Measurements from ENCODE around the gene DOC2A. TPM values are rescaled to one million over a fixed set of nuclear protein-coding genes. Genes with fewer than 3 reads are reported as not detected.
A peak's percentile ranks its signal among the peaks of the same experiment; 100 is the strongest.

The DOC2A gene
- total and polyA plus RNA-seq, 2 experiments from 2014 or later = 9.8 to 10.0 TPM

GRCh38 chr16:29977063-29977825 lies 33.6 kb downstream of the DOC2A start:
- Histone ChIP-seq H3K79me2 (replicated peaks; ENCODE audit: insufficient read depth) (peaks cover 37% of the 10 kb centered on the region), H4K20me1 (replicated peaks; ENCODE audit: insufficient read depth) (peaks cover 17% of the 10 kb centered on the region), H3K9me2 (ENCODE audit: insufficient read depth) (peaks cover 4% of the 10 kb centered on the region; the same call in 1 of the 2 replicates), H3K36me3 (ENCODE audit: insufficient read depth) (peaks cover 24% of the 10 kb centered on the region), H2AFZ (no peak overlapping the region), H3K27me3 (ENCODE audit: insufficient read depth) (peaks cover 8% of the 10 kb centered on the region), H3K4me2 (peak overlapping the region; percentile 100), H3K4me3 (0 out of 2 replicates have a peak overlapping the region, but pooled peaks have one; percentile 98), H3K27ac (ENCODE audit: low read depth) (no peak overlapping the region), H3F3A (replicated peaks; ENCODE audit: low read depth) (peaks cover 21% of the 10 kb centered on the region; the same call in 1 of the 2 replicates), H3K4me1 (ENCODE audit: insufficient read depth) (peaks cover 27% of the 10 kb centered on the region)
- H3K36me3 Mint-ChIP-seq (ENCODE audit: low read depth) = peaks cover 32% of the 10 kb centered on the region
- TF ChIP-seq ZNF462 (CRISPR knock-in tag; IDR thresholded peaks at IDR 0.05) (no peak), CREB1 (CRISPR knock-in tag; IDR thresholded peaks at IDR 0.05; ENCODE audit: low read depth) (no peak), JUNB (IDR thresholded peaks at IDR 0.05; ENCODE audit: unreplicated experiment) (no peak), EZH2phosphoT487 (IDR thresholded peaks at IDR 0.05; ENCODE audit: unreplicated experiment) (no peak), NANOG (IDR thresholded peaks at IDR 0.05; ENCODE audit: borderline replicate concordance) (no peak), POLR2AphosphoS5 (IDR thresholded peaks at IDR 0.05; ENCODE audit: low read depth) (no peak), ZNF114 (CRISPR knock-in tag; IDR thresholded peaks at IDR 0.05) (no peak), EZH2 (IDR thresholded peaks at IDR 0.05; ENCODE audit: low read depth, unreplicated experiment) (no peak), STAT1 (IDR thresholded peaks at IDR 0.05; ENCODE audit: unreplicated experiment) (no peak), REST (IDR thresholded peaks at IDR 0.05; ENCODE audit: unreplicated experiment) (no peak), ZNF331 (CRISPR knock-in tag; IDR thresholded peaks at IDR 0.05; ENCODE audit: low read depth) (no peak), ETS1 (IDR thresholded peaks at IDR 0.05) (no peak)
- TF ChIP-seq, protein P1, sequence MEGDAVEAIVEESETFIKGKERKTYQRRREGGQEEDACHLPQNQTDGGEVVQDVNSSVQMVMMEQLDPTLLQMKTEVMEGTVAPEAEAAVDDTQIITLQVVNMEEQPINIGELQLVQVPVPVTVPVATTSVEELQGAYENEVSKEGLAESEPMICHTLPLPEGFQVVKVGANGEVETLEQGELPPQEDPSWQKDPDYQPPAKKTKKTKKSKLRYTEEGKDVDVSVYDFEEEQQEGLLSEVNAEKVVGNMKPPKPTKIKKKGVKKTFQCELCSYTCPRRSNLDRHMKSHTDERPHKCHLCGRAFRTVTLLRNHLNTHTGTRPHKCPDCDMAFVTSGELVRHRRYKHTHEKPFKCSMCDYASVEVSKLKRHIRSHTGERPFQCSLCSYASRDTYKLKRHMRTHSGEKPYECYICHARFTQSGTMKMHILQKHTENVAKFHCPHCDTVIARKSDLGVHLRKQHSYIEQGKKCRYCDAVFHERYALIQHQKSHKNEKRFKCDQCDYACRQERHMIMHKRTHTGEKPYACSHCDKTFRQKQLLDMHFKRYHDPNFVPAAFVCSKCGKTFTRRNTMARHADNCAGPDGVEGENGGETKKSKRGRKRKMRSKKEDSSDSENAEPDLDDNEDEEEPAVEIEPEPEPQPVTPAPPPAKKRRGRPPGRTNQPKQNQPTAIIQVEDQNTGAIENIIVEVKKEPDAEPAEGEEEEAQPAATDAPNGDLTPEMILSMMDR (conservative IDR thresholded peaks at IDR 0.05; ENCODE audit: low read depth in 2 of 2) = no peak
- H3K27ac Mint-ChIP-seq = peak overlapping the region; percentile 76; the same call in 1 of the 2 replicates
- DNase-seq (ENCODE audit: low spot score) (no peak), ATAC-seq (no peak)
- peaks cover 14% of the 10 kb centered on the region for H3K27me3 Mint-ChIP-seq (ENCODE audit: insufficient read depth, low read depth, poor library complexity)
- H3K4me3 Mint-ChIP-seq = no peak overlapping the region
- peaks cover 12% of the 10 kb centered on the region for H3K9me3 Mint-ChIP-seq
- H3K4me1 Mint-ChIP-seq = peaks cover 29% of the 10 kb centered on the region

Data from GM23338 (cell line).